WTC11 (cell line): Measurements from ENCODE around the gene KIT. TPM values are rescaled to one million over a fixed set of nuclear protein-coding genes. Genes with fewer than 3 reads are reported as not detected.

Experiments
- ATAC-seq: fragments of 200-7000 bp; cut with Tn5 transposase; 2 replicates; pipeline ENCODE4 v1.10.0; 2021; ENCODE audit warnings: mild to moderate bottlenecking, moderate library complexity
- CTCF ChIA-PET: fragments of 300-600 bp; sonication (Branson Sonifier 250); formaldehyde crosslinking; loops from one replicate; lab custom pipeline; 2021; ENCODE audit warnings: antibody characterized with exemption; lab: Charles Lee
- POLR2A ChIA-PET: fragments of 350-600 bp; sonication (Branson Sonifier 250); formaldehyde crosslinking; loops from one replicate; lab custom pipeline; 2021; ENCODE audit warnings: antibody characterized with exemption; lab: Charles Lee
- DNase-seq: peaks from one replicate; pipeline ENCODE4 v3.0.0; 2021; ENCODE audit warnings: low spot score
- H3K27ac Mint-ChIP-seq: 2 replicates; pipeline ENCODE4 v1.8.0; 2021; ENCODE audit warnings: mixed read lengths
- H3K27me3 Mint-ChIP-seq: 2 replicates; pipeline ENCODE4 v1.8.0; 2021; ENCODE audit warnings: low read depth, mild to moderate bottlenecking, moderate library complexity, mixed read lengths
- H3K36me3 Mint-ChIP-seq: 2 replicates; pipeline ENCODE4 v1.8.0; 2021; ENCODE audit warnings: mixed read lengths
- H3K4me1 Mint-ChIP-seq: 2 replicates; pipeline ENCODE4 v1.8.0; 2022; ENCODE audit warnings: mixed read lengths
- H3K4me3 Mint-ChIP-seq: 2 replicates; pipeline ENCODE4 v1.8.0; 2021; ENCODE audit warnings: mild to moderate bottlenecking, moderate library complexity, mixed read lengths
- H3K9me3 Mint-ChIP-seq: 2 replicates; pipeline ENCODE4 v1.8.0; 2021; ENCODE audit warnings: mixed read lengths
- ATF1 ChIP-seq: sonication (generic); formaldehyde crosslinking; IDR thresholded peaks from 2 replicates; pipeline ENCODE4 v1.8.1; 2023; ENCODE audit warnings: mild to moderate bottlenecking, moderate library complexity, missing genetic modification reagents
- CTCF ChIP-seq: fragments of 200-600 bp; IDR thresholded peaks from 2 replicates; pipeline ENCODE4 v1.8.0; 2022; ENCODE audit warnings: antibody characterized with exemption
- E2F1 ChIP-seq: sonication (generic); formaldehyde crosslinking; IDR thresholded peaks from 2 replicates; pipeline ENCODE4 v1.8.0; 2022; ENCODE audit warnings: mild to moderate bottlenecking, missing genetic modification reagents
- E2F5 ChIP-seq: sonication (generic); formaldehyde crosslinking; IDR thresholded peaks from 2 replicates; pipeline ENCODE4 v1.8.1; 2022; ENCODE audit warnings: mild to moderate bottlenecking, moderate library complexity, missing genetic modification reagents
- ESRRA ChIP-seq: sonication (generic); formaldehyde crosslinking; IDR thresholded peaks from 2 replicates; pipeline ENCODE4 v1.8.1; 2022; ENCODE audit warnings: mild to moderate bottlenecking, missing genetic modification reagents, borderline replicate concordance
- ETV6 ChIP-seq: sonication (generic); formaldehyde crosslinking; IDR thresholded peaks from 2 replicates; pipeline ENCODE4 v1.8.1; 2022; ENCODE audit warnings: mild to moderate bottlenecking, missing genetic modification reagents
- FOXP1 ChIP-seq: sonication (generic); formaldehyde crosslinking; IDR thresholded peaks from 2 replicates; pipeline ENCODE4 v1.8.0; 2022; ENCODE audit warnings: missing genetic modification reagents, mild to moderate bottlenecking, moderate library complexity, borderline replicate concordance
- GABPB1 ChIP-seq: sonication (generic); formaldehyde crosslinking; IDR thresholded peaks from 2 replicates; pipeline ENCODE4 v1.8.1; 2023; ENCODE audit warnings: mild to moderate bottlenecking, missing genetic modification reagents
- HMGA2 ChIP-seq: fragments of 250-450 bp; sonication (Bioruptor Pico); IDR thresholded peaks from 2 replicates; pipeline ENCODE4 v1.4.0; 2021; ENCODE audit warnings: mild to moderate bottlenecking, moderate library complexity
- JAZF1 ChIP-seq: fragments of 250-450 bp; sonication (Bioruptor Pico); IDR thresholded peaks from 2 replicates; pipeline ENCODE4 v1.9.0; 2021; ENCODE audit warnings: moderate library complexity, mild to moderate bottlenecking, inconsistent platforms
- KAT7 ChIP-seq: sonication (generic); formaldehyde crosslinking; IDR thresholded peaks from 2 replicates; pipeline ENCODE4 v1.8.1; 2023; ENCODE audit warnings: missing genetic modification reagents, mild to moderate bottlenecking, borderline replicate concordance
- MYBL2 ChIP-seq: sonication (generic); formaldehyde crosslinking; IDR thresholded peaks from 2 replicates; pipeline ENCODE4 v1.8.1; 2023; ENCODE audit warnings: mild to moderate bottlenecking, moderate library complexity, missing genetic modification reagents
- NFYB ChIP-seq: sonication (generic); formaldehyde crosslinking; conservative IDR thresholded peaks from 2 replicates; pipeline ENCODE4 v1.8.0; 2022; ENCODE audit warnings: low read depth, missing genetic modification reagents
- NR1H2 ChIP-seq: sonication (generic); formaldehyde crosslinking; IDR thresholded peaks from 2 replicates; pipeline ENCODE4 v1.9.0; 2021; ENCODE audit warnings: mild to moderate bottlenecking, moderate library complexity, missing genetic modification reagents
- OVOL2 ChIP-seq: fragments of 250-450 bp; sonication (Bioruptor Pico); IDR thresholded peaks from 2 replicates; pipeline ENCODE4 v1.9.0; 2021; ENCODE audit warnings: mild to moderate bottlenecking, borderline replicate concordance
- PRRX2 ChIP-seq: fragments of 250-450 bp; sonication (Bioruptor Pico); IDR thresholded peaks from 2 replicates; pipeline ENCODE4 v1.8.0; 2021; ENCODE audit warnings: mild to moderate bottlenecking
- STAT6 ChIP-seq: sonication (generic); formaldehyde crosslinking; conservative IDR thresholded peaks from 2 replicates; pipeline ENCODE4 v1.8.1; 2023; ENCODE audit warnings: mild to moderate bottlenecking, low read depth, missing genetic modification reagents, moderate library complexity
- TEAD4 ChIP-seq: sonication (generic); formaldehyde crosslinking; IDR thresholded peaks from 2 replicates; pipeline ENCODE4 v1.8.0; 2022; ENCODE audit warnings: mild to moderate bottlenecking, missing genetic modification reagents
- ZNF219 ChIP-seq: sonication (generic); formaldehyde crosslinking; IDR thresholded peaks from 2 replicates; pipeline ENCODE4 v1.8.0; 2023; ENCODE audit warnings: missing genetic modification reagents, mild to moderate bottlenecking, borderline replicate concordance
- ZNF263 ChIP-seq: sonication (generic); formaldehyde crosslinking; IDR thresholded peaks from 2 replicates; pipeline ENCODE4 v1.8.1; 2022; ENCODE audit warnings: low read depth, mild to moderate bottlenecking, moderate library complexity, missing genetic modification reagents
- ZNF317 ChIP-seq: sonication (generic); formaldehyde crosslinking; IDR thresholded peaks from 2 replicates; pipeline ENCODE4 v1.8.1; 2023; ENCODE audit warnings: low read depth, mild to moderate bottlenecking, moderate library complexity, missing genetic modification reagents, borderline replicate concordance
- ZNF396 ChIP-seq: fragments of 250-450 bp; sonication (Bioruptor Pico); IDR thresholded peaks from 2 replicates; pipeline ENCODE4 v1.8.0; 2021; ENCODE audit warnings: mild to moderate bottlenecking, moderate library complexity, borderline replicate concordance
- ZNF416 ChIP-seq: fragments of 250-450 bp; sonication (Bioruptor Pico); IDR thresholded peaks from 2 replicates; pipeline ENCODE4 v1.9.0; 2021; ENCODE audit warnings: mild to moderate bottlenecking, inconsistent platforms
- ZNF425 ChIP-seq: fragments of 250-450 bp; sonication (Bioruptor Pico); conservative IDR thresholded peaks from 2 replicates; pipeline ENCODE4 v1.9.0; 2021; ENCODE audit warnings: mild to moderate bottlenecking
- ZSCAN18 ChIP-seq: fragments of 250-450 bp; sonication (Bioruptor Pico); IDR thresholded peaks from 2 replicates; pipeline ENCODE4 v2.1.2; 2022; ENCODE audit warnings: mild to moderate bottlenecking, moderate library complexity
- total RNA-seq: library from RNA; stranded (reverse); gene quantifications from 3 replicates; pipeline ENCODE4 v1.2.3, GENCODE V29; 2021

The KIT gene
- total RNA-seq, 1 experiment from 2014 or later, result 23.3 TPM

GRCh38 chr4:54703182-54703581 lies 45.4 kb downstream of the KIT start:
- Mint-ChIP-seq H3K4me1 (no peaks in the 10 kb centered on the region), H3K36me3 (peaks cover 41% of the 10 kb centered on the region), H3K4me3 (no peak overlapping the region), H3K27me3 (no peaks in the 10 kb centered on the region), H3K9me3 (no peaks in the 10 kb centered on the region)
- ChIA-PET CTCF (interaction anchor here (1.4 kb wide), 1 partner anchor 24 kb away, joined by 3 read pairs; no protein-coding TSS in a partner anchor), POLR2A (no interaction called here)
- no peak for DNase-seq
- TF ChIP-seq E2F1 (no peak), ZNF416 (no peak), ZNF425 (CRISPR knock-in tag) (no peak), PRRX2 (CRISPR knock-in tag) (no peak), JAZF1 (CRISPR knock-in tag) (no peak), ZNF317 (no peak), KAT7 (CRISPR knock-in tag) (no peak), NFYB (CRISPR knock-in tag) (no peak), GABPB1 (CRISPR knock-in tag) (no peak), MYBL2 (CRISPR knock-in tag) (no peak)
- TF ChIP-seq, all 79 proteins: peak for 0
- ATAC-seq, result no peak
- H3K27ac Mint-ChIP-seq, result no peak overlapping the region

- ChIA-PET POLR2A (no interaction called here), CTCF (no interaction called here)
- Mint-ChIP-seq H3K27ac (no peak overlapping the region), H3K27me3 (no peaks in the 10 kb centered on the region), H3K4me3 (no peak overlapping the region), H3K36me3 (peaks cover 50% of the 10 kb centered on the region), H3K9me3 (no peaks in the 10 kb centered on the region), H3K4me1 (no peaks in the 10 kb centered on the region)
- TF ChIP-seq STAT6 (CRISPR knock-in tag) (no peak), NR1H2 (no peak), ZNF396 (CRISPR knock-in tag) (no peak), ZSCAN18 (CRISPR knock-in tag) (no peak), ZNF416 (no peak), CTCF (no peak), E2F5 (CRISPR knock-in tag) (no peak), OVOL2 (CRISPR knock-in tag) (no peak), ESRRA (no peak), TEAD4 (CRISPR knock-in tag) (no peak), ATF1 (CRISPR knock-in tag) (no peak), ZNF263 (CRISPR knock-in tag) (no peak), FOXP1 (CRISPR knock-in tag) (no peak), ZNF219 (CRISPR knock-in tag) (no peak), ETV6 (no peak), HMGA2 (CRISPR knock-in tag) (no peak), GABPB1 (CRISPR knock-in tag) (no peak)
- no peak for ATAC-seq
- DNase-seq, result no peak
Observed at GRCh38 chr4:54707406-54707805, 49.6 kb downstream of the KIT start.
